Cerebellar cortex (tissue), 1 donor: Measurements from ENCODE around the gene SPATC1L.
"Not testable (repeated sequence)": the region's sequence is repeated elsewhere in the genome, so short reads cannot be mapped to it uniquely, and the experiment has no call there.

ENCODE experiments used
- DNase-seq: peaks from one replicate; pipeline ENCODE4 v3.0.0-alpha.2; 2015; ENCODE audit warnings: low spot score

SPATC1L gene

GRCh38 chr21:46150491-46151121, 33.7 kb downstream of the SPATC1L start:
- no peak for DNase-seq

- no peak for DNase-seq
Measured at GRCh38 chr21:46150073-46150472, 34.2 kb downstream of the SPATC1L start.

DNA sequence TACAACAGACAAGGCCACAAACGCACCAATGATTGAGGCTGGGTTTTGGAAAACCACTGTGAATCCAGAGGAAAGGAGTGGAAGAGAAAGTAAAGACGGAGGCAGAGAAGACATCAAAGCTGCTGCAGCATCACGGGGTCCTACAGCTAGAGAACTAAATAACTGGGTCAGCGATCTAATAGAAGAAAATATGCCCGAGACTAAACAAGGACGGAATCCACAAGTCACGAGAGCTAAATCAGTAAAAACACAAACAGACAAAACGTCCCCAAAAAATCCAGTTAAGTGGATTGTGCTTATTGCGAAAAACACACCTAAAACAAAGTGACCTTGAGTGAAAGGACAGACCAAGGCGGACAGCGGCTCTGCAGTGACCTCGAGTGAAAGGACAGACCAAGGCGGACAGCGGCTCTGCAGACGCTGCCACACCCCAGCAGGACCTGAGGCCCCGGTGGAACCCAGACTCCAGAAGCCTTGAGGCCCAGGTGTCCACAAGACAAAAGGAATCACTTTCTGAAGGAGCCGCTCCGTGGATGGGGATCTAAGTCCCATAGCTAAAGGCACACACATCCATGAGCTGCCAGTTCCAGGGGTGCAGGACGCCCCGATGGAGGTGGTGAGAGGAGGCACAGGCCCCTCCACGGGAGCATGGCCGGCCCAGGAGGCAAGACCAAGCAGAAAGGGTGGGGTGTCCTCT, 34.9 kb downstream of the SPATC1L start:
- DNase-seq = no peak

DNA sequence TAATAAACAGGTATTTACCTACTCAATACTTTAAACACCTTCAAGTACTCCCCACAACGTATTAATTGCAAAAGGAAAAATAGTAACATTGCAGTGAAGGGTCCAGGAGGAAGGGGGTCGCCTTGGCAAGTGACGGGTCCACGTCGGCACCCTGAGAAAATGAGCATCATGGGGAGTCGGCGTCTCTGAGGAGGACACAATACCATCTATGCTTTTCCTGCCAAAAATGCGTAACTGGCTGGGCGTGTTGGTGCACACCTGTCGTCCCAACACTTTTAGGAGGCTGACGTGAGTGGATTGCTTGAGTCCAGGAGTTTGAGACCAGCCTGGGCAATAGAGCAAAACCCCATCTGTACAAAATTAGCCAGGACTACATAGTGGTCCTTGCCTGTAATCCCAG, 36.2 kb downstream of the SPATC1L start:
- no peak for DNase-seq

DNA sequence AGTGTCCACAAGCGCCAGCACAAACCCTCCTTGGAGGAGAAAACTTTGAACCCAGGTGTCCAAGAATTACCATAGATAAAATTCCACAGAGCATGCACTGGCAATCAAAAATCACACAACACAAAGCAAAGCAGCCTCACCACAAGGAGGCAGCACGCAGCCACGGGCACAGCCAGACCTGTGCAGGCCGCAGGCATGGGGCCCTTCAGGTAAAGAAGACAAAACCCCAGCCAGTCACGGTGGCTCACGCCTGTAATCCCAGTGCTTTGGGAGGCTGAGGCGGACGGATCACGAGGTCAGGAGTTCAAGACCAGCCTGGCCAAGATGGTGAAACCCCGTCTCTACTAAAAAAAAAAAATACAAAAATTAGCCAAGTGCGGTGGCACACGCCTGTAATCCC, 36.8 kb downstream of the SPATC1L start:
- DNase-seq = peak; percentile 53

GRCh38 chr21:46146856-46147255, 37.4 kb downstream of the SPATC1L start:
- no peak for DNase-seq

GRCh38 chr21:46145840-46146691, 38.2 kb downstream of the SPATC1L start:
- DNase-seq = no peak

DNA sequence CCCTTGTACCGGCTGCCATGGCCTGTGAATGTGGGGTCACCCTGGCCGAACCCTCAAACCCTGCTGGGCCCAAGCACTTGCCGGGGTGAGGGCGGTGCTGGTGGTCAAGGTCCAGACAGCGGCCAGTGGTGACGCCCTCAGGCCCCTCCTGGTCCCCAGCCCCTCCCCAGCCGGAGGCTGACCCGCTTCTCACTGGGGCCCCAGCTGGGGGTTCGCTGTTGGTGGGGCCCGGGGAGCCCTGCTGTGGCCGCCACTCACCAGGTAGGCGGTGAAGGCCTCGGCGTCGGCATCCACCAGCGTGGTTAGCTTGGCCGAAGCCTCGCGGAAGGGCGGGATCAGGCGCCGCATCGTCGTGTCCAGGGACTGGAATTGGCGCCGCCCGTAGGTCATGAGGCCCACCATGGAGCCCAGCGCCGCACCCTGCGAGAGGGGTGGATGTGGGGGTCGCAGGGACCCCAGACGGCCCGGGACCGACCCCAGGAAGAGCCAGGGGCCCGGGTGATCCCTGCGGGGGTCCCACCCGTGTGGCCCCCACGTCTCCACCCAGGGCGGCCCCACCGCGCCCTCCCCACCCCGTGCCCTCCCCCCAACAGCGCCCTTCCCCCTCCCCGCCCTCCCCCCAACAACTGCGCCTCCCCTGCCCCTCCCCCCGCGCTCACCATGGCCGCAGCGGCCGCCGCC, 39.0 kb downstream of the SPATC1L start:
- DNase-seq = no peak

DNA sequence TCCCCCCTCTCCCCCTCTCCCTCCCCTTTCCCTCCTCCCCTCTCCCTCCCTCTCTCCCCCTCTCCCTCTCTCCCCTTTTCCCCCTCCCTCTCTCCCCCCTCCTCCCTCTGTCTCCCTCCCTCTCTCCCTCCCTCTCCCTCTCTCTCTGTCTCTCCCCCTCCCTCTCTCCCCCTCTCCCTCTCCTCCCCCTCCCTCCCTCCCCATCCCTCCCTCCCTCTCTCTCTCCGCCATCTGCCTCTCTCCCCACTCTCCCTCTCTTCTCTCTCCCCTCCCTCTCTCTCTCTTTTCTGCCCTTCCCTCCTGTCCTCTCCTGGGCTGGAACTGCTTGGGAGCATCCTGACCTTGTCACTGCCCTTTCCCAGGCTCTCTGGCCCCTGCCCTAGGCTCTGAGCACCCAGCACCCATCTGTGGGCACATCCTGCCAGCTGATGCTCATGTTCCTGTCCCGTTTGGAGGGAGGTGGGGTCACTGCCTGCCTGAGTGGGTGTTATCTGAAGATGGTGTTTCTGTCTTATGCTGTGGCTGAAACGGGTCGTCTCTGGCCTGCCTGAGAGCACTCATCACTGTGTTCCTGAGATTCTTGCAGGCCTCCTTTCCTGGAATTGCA, 39.7 kb downstream of the SPATC1L start:
- DNase-seq = no peak

- DNase-seq = no peak
Measured at GRCh38 chr21:46142582-46143473, 41.4 kb downstream of the SPATC1L start.

DNA sequence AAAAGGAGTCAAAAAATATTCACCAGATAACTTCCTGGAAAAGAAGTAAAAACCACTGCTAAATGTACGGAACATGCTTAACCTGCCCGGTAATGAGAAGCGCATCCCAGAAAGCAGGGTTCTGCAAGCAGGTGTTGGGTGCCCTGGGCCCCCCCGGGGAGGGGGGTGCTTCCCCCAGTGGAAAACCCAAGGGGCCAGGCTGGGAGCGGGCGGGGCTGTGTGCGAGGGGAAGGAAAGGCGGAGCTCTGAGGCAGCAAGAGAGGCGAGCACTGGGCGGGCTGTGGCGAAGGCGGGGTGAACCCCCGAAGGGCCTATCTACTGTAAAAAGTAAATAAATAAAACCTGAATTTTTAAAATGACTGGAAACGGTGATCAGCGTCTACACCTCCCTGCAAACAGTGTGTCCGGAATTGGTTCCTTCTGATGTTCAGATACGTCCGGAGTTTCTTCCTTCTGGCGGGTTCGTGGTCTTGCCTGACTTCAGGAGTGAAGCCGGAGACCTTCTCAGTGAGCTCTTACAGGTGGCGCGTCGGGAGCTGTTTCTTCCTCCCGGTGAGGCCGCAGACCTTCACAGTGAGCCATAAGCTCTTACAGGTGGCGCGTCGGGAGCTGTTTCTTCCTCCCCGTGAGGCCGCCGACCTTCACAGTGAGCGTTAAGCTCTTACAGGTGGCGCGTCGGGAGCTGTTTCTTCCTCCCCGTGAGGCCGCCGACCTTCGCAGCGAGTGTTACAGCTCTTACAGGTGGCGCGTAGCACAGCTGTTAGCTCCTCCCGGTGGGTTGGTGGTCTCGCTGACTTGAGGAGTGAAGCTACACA, 42.3 kb downstream of the SPATC1L start:
- no peak for DNase-seq

- not testable (repeated sequence) for DNase-seq
Measured at GRCh38 chr21:46140352-46141003, 43.8 kb downstream of the SPATC1L start.

DNA sequence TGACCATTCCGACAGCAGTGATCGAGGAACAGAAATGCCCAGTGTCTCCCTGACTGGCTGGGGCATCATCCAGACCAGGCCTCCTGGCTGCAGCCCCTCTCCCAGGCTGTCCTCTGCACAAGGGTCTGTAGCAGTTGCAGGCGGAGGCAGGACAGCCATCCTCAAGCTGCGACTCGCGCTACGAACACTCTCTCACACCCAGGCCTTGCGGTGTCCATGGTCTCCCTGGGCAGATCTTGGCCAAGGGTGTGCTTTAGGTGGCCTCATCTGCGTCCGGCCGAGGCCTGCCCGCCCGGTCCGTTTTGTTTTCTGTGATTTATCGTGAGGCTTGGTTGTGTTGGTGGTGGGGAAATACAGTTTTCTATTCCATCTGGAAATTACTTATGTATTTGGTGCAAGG, 44.6 kb downstream of the SPATC1L start:
- DNase-seq = no peak

DNA sequence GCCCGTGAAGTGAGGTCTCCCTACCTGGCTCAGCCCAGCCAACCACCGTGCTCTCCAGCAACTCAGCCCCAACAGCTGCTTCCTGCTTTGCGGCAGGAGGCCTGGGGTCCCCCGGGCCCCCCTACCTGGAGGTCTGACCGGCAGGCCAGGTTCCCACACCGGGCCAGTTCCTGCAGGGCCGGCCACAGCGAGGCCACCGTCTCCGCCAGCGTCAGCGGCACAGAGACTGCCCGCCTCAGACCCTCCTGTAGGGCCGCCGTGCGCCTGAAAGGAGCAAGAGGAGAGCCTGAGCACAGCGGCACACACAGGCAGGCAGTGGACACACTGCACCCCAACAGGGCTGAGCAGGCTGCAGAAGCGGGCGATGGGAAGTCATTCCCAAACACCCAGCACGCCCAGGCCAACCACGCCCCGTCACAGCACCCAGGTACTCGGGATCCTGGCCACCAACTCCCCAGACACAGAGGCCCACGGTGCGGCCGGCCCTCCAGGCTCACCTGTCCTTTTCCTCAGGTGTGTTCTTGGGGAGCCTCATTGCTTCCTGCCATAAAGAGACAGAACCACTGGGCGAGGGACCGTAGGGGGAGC, 45.8 kb downstream of the SPATC1L start:
- no peak for DNase-seq

GRCh38 chr21:46137908-46138307, 46.4 kb downstream of the SPATC1L start:
- no peak for DNase-seq

DNA sequence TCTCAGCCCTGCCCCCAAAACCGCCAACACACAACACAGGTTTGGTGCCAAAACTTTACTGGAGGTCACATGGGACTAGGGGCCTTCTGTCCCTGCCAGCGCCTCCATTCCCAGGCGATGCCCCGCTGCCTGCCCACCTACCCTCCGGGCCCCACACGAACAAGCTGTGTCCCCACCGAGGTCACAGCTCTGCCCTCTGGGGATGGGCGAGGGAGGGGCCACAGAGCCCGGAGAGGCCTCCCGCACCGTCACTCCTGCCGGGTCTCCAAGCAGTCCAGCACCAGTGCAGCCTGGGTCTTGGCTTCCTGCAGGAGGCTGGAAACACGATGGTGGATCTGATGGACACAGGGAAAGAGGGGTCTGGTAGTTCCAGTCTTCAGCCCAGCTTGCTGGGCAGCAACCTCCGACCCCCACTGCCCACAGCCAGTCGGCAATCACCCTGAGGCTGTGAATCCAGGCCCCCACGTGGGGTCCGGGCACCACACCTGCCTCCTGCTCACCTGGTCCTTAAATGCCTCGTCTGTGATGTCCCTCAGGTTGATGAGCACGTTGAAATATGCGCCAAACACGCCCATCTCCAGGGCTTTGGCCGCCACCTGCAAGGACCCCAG, 47.4 kb downstream of the SPATC1L start:
- DNase-seq = no peak

DNA sequence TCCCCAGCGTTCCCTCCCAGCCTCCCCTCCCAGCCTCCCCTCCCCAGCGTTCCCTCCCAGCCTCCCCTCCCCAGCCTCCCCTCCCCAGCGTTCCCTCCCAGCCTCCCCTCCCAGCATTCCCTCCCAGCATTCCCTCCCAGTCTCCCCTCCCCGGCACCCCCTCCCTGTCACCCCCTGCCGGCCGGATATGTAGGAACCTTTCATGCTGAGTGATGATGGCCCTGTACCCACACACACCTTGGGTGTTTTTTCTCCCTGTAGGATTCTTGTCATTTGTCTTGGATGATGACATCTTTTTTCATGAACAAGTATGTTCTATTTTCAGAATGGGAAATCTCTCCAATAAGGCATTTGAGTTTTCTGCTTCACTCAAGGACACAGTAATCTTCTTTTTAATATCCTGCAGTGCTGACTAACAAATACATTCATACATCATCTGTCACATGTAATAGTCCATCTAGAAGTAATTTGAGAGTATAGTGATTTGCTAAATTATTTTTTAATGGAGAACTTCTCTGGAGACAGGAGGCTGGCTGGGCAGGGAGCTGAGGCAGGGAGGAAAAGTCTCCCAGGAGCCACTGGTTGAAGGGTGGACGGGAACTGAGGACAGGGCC, 48.4 kb downstream of the SPATC1L start:
- no peak for DNase-seq
